HepG2 (cell line): ENCODE measurements around the gene FOXK2. TPM values are rescaled to one million over a fixed set of nuclear protein-coding genes. Genes with fewer than 3 reads are reported as not detected.

Experiments
- DPF2 ChIP-seq: sonication (generic); formaldehyde crosslinking; IDR thresholded peaks from 2 replicates; pipeline ENCODE4 v1.4.0; 2020; ENCODE audit warnings: mild to moderate bottlenecking, low read depth, missing genetic modification reagents, borderline replicate concordance
- IRF2 ChIP-seq: IDR thresholded peaks from 2 replicates; pipeline ENCODE4 v1.6.1; 2018; ENCODE audit warnings: missing genetic modification reagents, missing compliant biosample characterization
- IRX3 ChIP-seq: sonication (generic); formaldehyde crosslinking; IDR thresholded peaks from 2 replicates; pipeline ENCODE4 v1.8.1; 2023; ENCODE audit warnings: mild to moderate bottlenecking, low read depth, missing genetic modification reagents, borderline replicate concordance
- MAFG ChIP-seq: sonication (generic); formaldehyde crosslinking; IDR thresholded peaks from 2 replicates; pipeline ENCODE4 v1.5.1; 2020; ENCODE audit warnings: mild to moderate bottlenecking, missing genetic modification reagents
- MXD1 ChIP-seq: sonication (generic); formaldehyde crosslinking; IDR thresholded peaks from 2 replicates; pipeline ENCODE4 v1.4.0; 2020; ENCODE audit warnings: mild to moderate bottlenecking, missing genetic modification reagents
- RELA ChIP-seq: sonication (generic); formaldehyde crosslinking; IDR thresholded peaks from 2 replicates; pipeline ENCODE4 v1.4.0; 2020; ENCODE audit warnings: missing genetic modification reagents
- REPIN1 ChIP-seq: sonication (generic); formaldehyde crosslinking; IDR thresholded peaks from 2 replicates; pipeline ENCODE4 v1.8.0; 2022; ENCODE audit warnings: missing genetic modification reagents, low read depth, mild to moderate bottlenecking, borderline replicate concordance
- RFX3 ChIP-seq: IDR thresholded peaks from 2 replicates; pipeline ENCODE4 v1.6.1; 2016; ENCODE audit warnings: missing biosample characterization, missing genetic modification reagents
- SNAPC2 ChIP-seq: sonication (generic); formaldehyde crosslinking; IDR thresholded peaks from 2 replicates; pipeline ENCODE4 v1.8.1; 2022; ENCODE audit warnings: mild to moderate bottlenecking, missing genetic modification reagents
- TCF12 ChIP-seq, 2 experiments: fragments of 450-650 bp in 1 of 2; sonication (generic) in 1 of 2; formaldehyde crosslinking in 1 of 2; IDR thresholded peaks; 2 replicates each; pipeline versions ENCODE4 v1.6.1 to v1.8.0; 2017 to 2022; ENCODE audit warnings: antibody characterized with exemption in 1 of 2, mild to moderate bottlenecking in 1 of 2, missing genetic modification reagents in 1 of 2, moderate library complexity in 1 of 2
- THAP11 ChIP-seq: IDR thresholded peaks from 2 replicates; pipeline ENCODE4 v1.6.1; 2016; ENCODE audit warnings: missing biosample characterization, missing genetic modification reagents
- TSC22D2 ChIP-seq: sonication (generic); formaldehyde crosslinking; IDR thresholded peaks from 2 replicates; pipeline ENCODE4 v1.5.1; 2020; ENCODE audit warnings: missing genetic modification reagents, mild to moderate bottlenecking, borderline replicate concordance
- ZNF260 ChIP-seq: sonication (generic); formaldehyde crosslinking; IDR thresholded peaks from 2 replicates; pipeline ENCODE4 v1.4.0; 2020; ENCODE audit warnings: missing genetic modification reagents, low read depth, mild to moderate bottlenecking, borderline replicate concordance
- ZNF333 ChIP-seq: sonication (generic); formaldehyde crosslinking; IDR thresholded peaks from 2 replicates; pipeline ENCODE4 v1.4.0; 2020; ENCODE audit warnings: mild to moderate bottlenecking, missing genetic modification reagents, borderline replicate concordance
- ZNF33B ChIP-seq: sonication (generic); formaldehyde crosslinking; IDR thresholded peaks from 2 replicates; pipeline ENCODE4 v1.5.1; 2020; ENCODE audit warnings: mild to moderate bottlenecking, missing genetic modification reagents
- ZNF549 ChIP-seq: sonication (generic); formaldehyde crosslinking; IDR thresholded peaks from 2 replicates; pipeline ENCODE4 v1.5.0; 2020; ENCODE audit warnings: missing genetic modification reagents
- ZNF780A ChIP-seq: sonication (generic); formaldehyde crosslinking; IDR thresholded peaks from 2 replicates; pipeline ENCODE4 v1.8.0; 2022; ENCODE audit warnings: mild to moderate bottlenecking, missing genetic modification reagents, moderate library complexity
- ZNF883 ChIP-seq: sonication (generic); formaldehyde crosslinking; IDR thresholded peaks from 2 replicates; pipeline ENCODE4 v1.5.1; 2020; ENCODE audit warnings: mild to moderate bottlenecking, missing genetic modification reagents; ENCODE audit errors: not compliant biosample characterization
- ZUFSP ChIP-seq: sonication (generic); formaldehyde crosslinking; IDR thresholded peaks from 2 replicates; pipeline ENCODE4 v1.9.0; 2021; ENCODE audit warnings: missing genetic modification reagents, mild to moderate bottlenecking, borderline replicate concordance
- polyA plus RNA-seq, 8 experiments: library from polyadenylated mRNA; depleted of rRNA in 3 of 8; stranded (reverse) in 7 of 8; unstranded in 1 of 8; fragments of >200 nt; fragmentation: Illumina TruSeq in 4 of 8; extraction: Trizol in 4 of 8; gene quantifications; 2 replicates each; pipeline versions ENCODE4 v1.2.1 to v1.2.3, GENCODE V29; 2011 to 2016; ENCODE audit warnings: low read depth in 4 of 8, missing spikeins in 1 of 8, mixed read lengths in 1 of 8; ENCODE audit not compliant: insufficient read depth in 1 of 8
- total RNA-seq, 5 experiments: library from RNA; depleted of rRNA; stranded (reverse); fragments of >200 nt; fragmentation: Illumina TruSeq; extraction: Trizol; gene quantifications; 2 replicates each; pipeline ENCODE4 v1.2.3, GENCODE V29; 2016; ENCODE audit warnings: low read depth in 1 of 5
- TF ChIP-seq, protein P1 (sequence below): IDR thresholded peaks from 2 replicates; pipeline ENCODE4 v1.6.1; 2016; ENCODE audit warnings: missing compliant biosample characterization, missing genetic modification reagents, borderline replicate concordance
- TF ChIP-seq, protein P2 (sequence below), 2 experiments: fragments of 450-650 bp in 1 of 2; sonication (generic) in 1 of 2; formaldehyde crosslinking; IDR thresholded peaks; 2 replicates each; pipeline versions ENCODE4 v1.5.0 to v1.8.0; 2020 to 2022; ENCODE audit warnings: mild to moderate bottlenecking in 1 of 2, missing genetic modification reagents in 1 of 2
- TF ChIP-seq, protein P3 (sequence below): sonication (generic); formaldehyde crosslinking; conservative IDR thresholded peaks from 2 replicates; pipeline ENCODE4 v1.4.0; 2020; ENCODE audit warnings: missing genetic modification reagents
- TF ChIP-seq, protein P4 (sequence below): sonication (generic); formaldehyde crosslinking; IDR thresholded peaks from 2 replicates; pipeline ENCODE4 v1.4.0; 2020; ENCODE audit warnings: mild to moderate bottlenecking, missing genetic modification reagents

Gene FOXK2
- total and polyA plus RNA-seq, 2 of the 13 experiments (the other 11 are each of a cell fraction or from before 2014, with no cell fraction given), result 67.1 to 67.2 TPM

GRCh38 chr17:82503728-82504308, 15.7 kb upstream of the FOXK2 start (continued):
- TF ChIP-seq IRX3 (CRISPR knock-in tag) (no peak), ZUFSP (CRISPR knock-in tag) (no peak), TSC22D2 (CRISPR knock-in tag) (peak; percentile 80; the same call in 1 of the 2 replicates), RELA (CRISPR knock-in tag) (0 out of 2 replicates have a peak, but pooled peaks have one; percentile 61), MAFG (CRISPR knock-in tag) (no peak), TCF12 (IDR thresholded peaks at IDR 0.05) (no peak), TCF12 (CRISPR knock-in tag; IDR thresholded peaks at IDR 0.05) (no peak; the same call in 1 of the 2 replicates), IRF2 (CRISPR knock-in tag) (peak; percentile 46; the same call in 1 of the 2 replicates), ZNF260 (CRISPR knock-in tag) (no peak), MXD1 (CRISPR knock-in tag) (peak; percentile 93), SNAPC2 (CRISPR knock-in tag) (peak; percentile 77; the same call in 1 of the 2 replicates), RFX3 (CRISPR knock-in tag) (no peak), REPIN1 (peak; percentile 82; the same call in 1 of the 2 replicates), ZNF780A (peak; percentile 80; the same call in 1 of the 2 replicates), THAP11 (CRISPR knock-in tag) (peak; percentile 62), ZNF883 (CRISPR knock-in tag) (peak; percentile 91), ZNF549 (CRISPR knock-in tag) (no peak), ZNF333 (CRISPR knock-in tag) (peak; percentile 79; the same call in 1 of the 2 replicates), ZNF33B (CRISPR knock-in tag) (peak; percentile 85), DPF2 (0 out of 2 replicates have a peak, but pooled peaks have one; percentile 31)
- TF ChIP-seq, protein P1, sequence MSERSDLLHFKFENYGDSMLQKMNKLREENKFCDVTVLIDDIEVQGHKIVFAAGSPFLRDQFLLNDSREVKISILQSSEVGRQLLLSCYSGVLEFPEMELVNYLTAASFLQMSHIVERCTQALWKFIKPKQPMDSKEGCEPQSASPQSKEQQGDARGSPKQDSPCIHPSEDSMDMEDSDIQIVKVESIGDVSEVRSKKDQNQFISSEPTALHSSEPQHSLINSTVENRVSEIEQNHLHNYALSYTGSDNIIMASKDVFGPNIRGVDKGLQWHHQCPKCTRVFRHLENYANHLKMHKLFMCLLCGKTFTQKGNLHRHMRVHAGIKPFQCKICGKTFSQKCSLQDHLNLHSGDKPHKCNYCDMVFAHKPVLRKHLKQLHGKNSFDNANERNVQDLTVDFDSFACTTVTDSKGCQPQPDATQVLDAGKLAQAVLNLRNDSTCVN, result 0 out of 2 replicates have a peak, but pooled peaks have one; percentile 15
- TF ChIP-seq, protein P2, sequence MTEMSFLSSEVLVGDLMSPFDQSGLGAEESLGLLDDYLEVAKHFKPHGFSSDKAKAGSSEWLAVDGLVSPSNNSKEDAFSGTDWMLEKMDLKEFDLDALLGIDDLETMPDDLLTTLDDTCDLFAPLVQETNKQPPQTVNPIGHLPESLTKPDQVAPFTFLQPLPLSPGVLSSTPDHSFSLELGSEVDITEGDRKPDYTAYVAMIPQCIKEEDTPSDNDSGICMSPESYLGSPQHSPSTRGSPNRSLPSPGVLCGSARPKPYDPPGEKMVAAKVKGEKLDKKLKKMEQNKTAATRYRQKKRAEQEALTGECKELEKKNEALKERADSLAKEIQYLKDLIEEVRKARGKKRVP (CRISPR knock-in tag; IDR thresholded peaks at IDR 0.05), result peak in 1 of 2 experiments; percentile 39; a peak in 1 of 4 replicates
- TF ChIP-seq, protein P3, sequence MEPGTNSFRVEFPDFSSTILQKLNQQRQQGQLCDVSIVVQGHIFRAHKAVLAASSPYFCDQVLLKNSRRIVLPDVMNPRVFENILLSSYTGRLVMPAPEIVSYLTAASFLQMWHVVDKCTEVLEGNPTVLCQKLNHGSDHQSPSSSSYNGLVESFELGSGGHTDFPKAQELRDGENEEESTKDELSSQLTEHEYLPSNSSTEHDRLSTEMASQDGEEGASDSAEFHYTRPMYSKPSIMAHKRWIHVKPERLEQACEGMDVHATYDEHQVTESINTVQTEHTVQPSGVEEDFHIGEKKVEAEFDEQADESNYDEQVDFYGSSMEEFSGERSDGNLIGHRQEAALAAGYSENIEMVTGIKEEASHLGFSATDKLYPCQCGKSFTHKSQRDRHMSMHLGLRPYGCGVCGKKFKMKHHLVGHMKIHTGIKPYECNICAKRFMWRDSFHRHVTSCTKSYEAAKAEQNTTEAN (CRISPR knock-in tag), result peak; percentile 92
- TF ChIP-seq, protein P4, sequence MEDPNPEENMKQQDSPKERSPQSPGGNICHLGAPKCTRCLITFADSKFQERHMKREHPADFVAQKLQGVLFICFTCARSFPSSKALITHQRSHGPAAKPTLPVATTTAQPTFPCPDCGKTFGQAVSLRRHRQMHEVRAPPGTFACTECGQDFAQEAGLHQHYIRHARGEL (CRISPR knock-in tag), result 0 out of 2 replicates have a peak, but pooled peaks have one; percentile 68
